NB4 (cell line): ENCODE data around the gene LIN28B.

ENCODE experiments used
- DNase-seq: peaks from one replicate; pipeline ENCODE4 v3.0.0; 2010; ENCODE audit warnings: low read depth
- H3K4me3 ChIP-seq: one replicate; pipeline ENCODE4 v1.5.1; 2011; ENCODE audit warnings: mild to moderate bottlenecking, low read depth, low read length, moderate library complexity
- MYC ChIP-seq: IDR thresholded peaks from 2 replicates; pipeline ENCODE4 v1.6.1; 2011; ENCODE audit warnings: low read depth, low read length
- POLR2A ChIP-seq: IDR thresholded peaks from 2 replicates; pipeline ENCODE4 v1.6.1; 2011; ENCODE audit warnings: mild to moderate bottlenecking; ENCODE audit not compliant: insufficient read length; ENCODE audit errors: extremely low read depth
- TF ChIP-seq, protein P1 (sequence below): IDR thresholded peaks from one replicate; pipeline ENCODE4 v1.5.1; 2012; ENCODE audit warnings: low read depth, low read length
- TF ChIP-seq, protein P2 (sequence below): IDR thresholded peaks from 2 replicates; pipeline ENCODE4 v1.6.1; 2011; ENCODE audit warnings: low read depth, low read length

The LIN28B gene

DNA sequence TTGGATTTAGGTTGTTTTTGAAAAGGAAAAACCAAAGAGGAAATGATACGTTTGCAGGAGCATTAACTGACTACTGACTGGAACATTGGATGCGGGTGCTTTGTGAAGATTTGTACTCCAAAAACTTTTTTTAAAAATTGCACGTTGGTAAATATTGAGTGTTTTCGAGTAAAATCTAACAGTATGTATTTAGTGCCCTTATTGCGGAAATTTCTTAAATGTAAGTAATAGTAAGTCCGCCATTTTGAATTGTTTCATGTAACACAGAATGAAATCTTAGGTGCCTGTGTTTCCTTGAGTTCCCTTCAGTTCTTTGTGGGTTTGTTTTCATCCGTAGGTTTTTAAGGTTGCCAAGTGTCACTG lies 15.2 kb upstream of the LIN28B start:
- H3K4me3 ChIP-seq, result no peak overlapping the region
- no peak for DNase-seq

DNA sequence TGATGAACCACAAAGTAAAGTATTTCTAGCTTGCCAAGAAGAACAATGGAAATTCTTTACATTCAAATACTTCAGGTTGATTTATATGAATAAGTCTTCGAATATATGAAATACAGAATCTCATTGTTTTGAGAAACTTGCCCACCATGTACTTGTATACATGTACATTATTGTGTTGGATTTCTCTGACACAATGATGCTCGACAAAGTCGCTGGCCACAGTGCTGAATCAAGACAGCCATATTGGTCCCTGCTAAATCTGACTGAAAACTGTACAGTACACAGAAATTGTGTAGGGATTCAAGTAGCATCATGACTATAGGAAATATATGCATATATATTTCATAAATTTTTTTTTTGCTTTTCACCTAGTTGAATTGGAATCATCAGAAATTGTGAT lies 13.1 kb upstream of the LIN28B start:
- DNase-seq, result peak; percentile 43
- no peak overlapping the region for H3K4me3 ChIP-seq
- TF ChIP-seq, protein P1, sequence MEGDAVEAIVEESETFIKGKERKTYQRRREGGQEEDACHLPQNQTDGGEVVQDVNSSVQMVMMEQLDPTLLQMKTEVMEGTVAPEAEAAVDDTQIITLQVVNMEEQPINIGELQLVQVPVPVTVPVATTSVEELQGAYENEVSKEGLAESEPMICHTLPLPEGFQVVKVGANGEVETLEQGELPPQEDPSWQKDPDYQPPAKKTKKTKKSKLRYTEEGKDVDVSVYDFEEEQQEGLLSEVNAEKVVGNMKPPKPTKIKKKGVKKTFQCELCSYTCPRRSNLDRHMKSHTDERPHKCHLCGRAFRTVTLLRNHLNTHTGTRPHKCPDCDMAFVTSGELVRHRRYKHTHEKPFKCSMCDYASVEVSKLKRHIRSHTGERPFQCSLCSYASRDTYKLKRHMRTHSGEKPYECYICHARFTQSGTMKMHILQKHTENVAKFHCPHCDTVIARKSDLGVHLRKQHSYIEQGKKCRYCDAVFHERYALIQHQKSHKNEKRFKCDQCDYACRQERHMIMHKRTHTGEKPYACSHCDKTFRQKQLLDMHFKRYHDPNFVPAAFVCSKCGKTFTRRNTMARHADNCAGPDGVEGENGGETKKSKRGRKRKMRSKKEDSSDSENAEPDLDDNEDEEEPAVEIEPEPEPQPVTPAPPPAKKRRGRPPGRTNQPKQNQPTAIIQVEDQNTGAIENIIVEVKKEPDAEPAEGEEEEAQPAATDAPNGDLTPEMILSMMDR, result no peak
- TF ChIP-seq POLR2A (no peak), MYC (no peak)
- TF ChIP-seq, protein P2, sequence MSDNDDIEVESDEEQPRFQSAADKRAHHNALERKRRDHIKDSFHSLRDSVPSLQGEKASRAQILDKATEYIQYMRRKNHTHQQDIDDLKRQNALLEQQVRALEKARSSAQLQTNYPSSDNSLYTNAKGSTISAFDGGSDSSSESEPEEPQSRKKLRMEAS, result no peak

More for the DNA sequence above, 15.2 kb upstream of the LIN28B start:
- TF ChIP-seq POLR2A, result no peak
- TF ChIP-seq, protein P1, result no peak
- TF ChIP-seq, protein P2, result no peak
- no peak for TF ChIP-seq MYC

DNA sequence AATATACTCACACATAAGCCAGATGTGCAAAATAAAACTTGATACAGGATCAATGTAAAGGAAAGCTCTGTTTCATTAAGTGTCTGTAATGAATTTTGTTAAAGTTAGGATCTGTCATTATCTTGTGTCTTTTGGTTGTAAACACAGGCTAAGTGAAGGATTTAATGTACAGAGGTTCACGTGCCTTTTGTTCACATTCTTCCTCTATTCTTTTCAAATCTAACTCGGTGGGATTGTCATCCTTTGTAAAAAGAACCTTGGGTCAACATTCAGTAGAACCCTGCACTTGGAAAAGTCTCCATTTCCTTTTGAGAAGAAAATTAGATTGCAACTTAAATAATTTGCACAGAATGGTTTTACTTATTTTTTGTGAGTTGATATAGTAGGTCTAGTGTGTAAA lies 7.7 kb upstream of the LIN28B start:
- DNase-seq, result no peak
- H3K4me3 ChIP-seq, result no peak overlapping the region
- TF ChIP-seq MYC (no peak), POLR2A (no peak)
- TF ChIP-seq, protein P1, result no peak
- TF ChIP-seq, protein P2, result no peak

DNA sequence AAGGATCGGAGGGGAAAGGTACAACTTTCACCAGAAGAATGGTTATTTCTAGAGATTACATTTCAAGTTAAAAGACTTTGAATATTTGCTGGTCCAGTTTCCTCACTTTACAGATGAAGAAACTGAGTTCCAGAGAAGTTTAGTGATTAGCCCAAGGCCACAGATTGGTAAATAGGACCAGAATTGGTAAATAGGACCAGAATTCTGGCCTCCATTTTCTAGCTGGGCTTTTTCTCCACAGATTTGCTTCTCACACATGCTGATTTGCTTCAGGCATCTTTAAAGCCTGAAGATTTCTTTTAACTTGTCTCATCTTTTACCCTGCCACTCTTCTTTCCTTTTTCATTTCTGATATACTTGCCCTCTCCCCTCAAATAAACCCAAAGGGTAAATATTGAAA lies 5.2 kb upstream of the LIN28B start:
- DNase-seq, result no peak
- TF ChIP-seq, protein P1, result no peak
- TF ChIP-seq, protein P2, result no peak
- no peak for TF ChIP-seq MYC
- TF ChIP-seq POLR2A, result no peak
- no peak overlapping the region for H3K4me3 ChIP-seq

DNA sequence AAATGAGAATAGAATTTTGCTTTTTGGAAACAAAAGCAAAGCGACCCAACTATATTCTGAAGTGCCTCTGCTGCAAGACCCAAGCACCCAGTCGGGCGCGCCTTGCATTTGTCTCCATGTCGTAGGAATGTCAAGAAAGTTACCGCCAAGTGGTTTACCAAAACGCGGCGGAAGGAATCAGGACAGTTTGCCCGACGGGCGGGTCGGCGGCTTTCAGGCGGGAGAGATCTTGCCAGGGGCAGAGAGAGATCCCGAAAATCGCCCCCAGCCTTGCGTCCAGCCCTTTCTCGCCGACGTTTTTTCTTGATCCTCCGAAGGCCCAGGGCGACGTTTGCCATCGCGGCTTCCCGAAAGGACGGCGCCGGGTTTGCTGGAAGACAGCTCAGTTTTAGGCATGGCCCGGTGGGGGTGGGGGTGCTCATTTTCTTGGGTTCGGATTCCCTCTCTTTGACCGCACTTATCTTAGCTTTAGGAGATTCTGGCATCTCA lies 4.0 kb upstream of the LIN28B start:
- no peak overlapping the region for H3K4me3 ChIP-seq
- DNase-seq, result no peak
- TF ChIP-seq, protein P2, result no peak
- TF ChIP-seq MYC (no peak), POLR2A (no peak)
- TF ChIP-seq, protein P1, result no peak

DNA sequence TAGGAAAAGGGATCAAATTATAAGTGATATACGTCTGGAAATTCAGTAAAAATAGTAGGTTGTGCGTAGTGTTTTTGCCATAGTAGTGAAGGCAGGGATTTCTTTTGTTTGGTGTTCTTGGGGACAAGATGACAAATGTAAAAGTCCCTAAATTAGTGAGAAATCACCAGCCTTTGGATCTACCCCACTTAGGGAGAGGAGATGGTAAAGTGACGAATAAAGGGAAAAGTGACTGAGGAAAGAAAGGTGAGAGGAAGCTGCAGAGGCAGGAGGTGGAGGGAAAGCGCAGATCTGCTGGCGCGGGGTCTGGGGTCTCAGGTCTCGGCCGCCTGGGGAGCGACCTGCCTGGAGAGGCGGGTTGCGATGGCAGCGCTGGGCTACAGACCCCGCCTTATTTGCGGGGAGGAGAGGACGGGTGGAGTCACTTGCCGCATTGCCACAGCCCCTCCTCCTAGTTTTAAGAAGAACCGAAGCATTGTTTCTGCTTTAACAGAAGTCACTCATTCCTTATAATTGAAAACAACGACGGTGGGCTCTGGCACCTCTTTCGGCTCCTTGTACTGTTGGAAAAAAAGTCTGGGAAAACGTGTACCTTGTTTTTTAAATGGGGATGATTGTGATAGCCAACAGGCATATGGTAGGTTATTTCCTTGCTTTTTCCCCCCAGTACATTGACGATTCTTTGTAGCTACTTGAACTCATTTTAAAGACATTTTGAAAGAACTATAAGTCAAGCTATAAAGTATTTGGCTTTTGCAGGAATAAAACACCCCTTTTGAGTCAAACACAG lies 3.3 kb upstream of the LIN28B start:
- H3K4me3 ChIP-seq, result peak overlapping the region; percentile 51
- DNase-seq, result peak; percentile 62
